Endodermal cell (in vitro differentiated cells): Measurements from ENCODE around the gene ZNF124. TPM values are rescaled to one million over a fixed set of nuclear protein-coding genes. Genes with fewer than 3 reads are reported as not detected.

Experiments used
- DNase-seq: peaks from one replicate; pipeline ENCODE4 v3.0.0-alpha.2; 2017
- H3K27ac ChIP-seq: 2 replicates; pipeline ENCODE4 v1.5.1; 2013; ENCODE audit warnings: mild to moderate bottlenecking, low read depth, low read length, moderate library complexity
- H3K27me3 ChIP-seq: 2 replicates; pipeline ENCODE4 v1.6.1; 2013; ENCODE audit warnings: mild to moderate bottlenecking, low read length, moderate library complexity; ENCODE audit not compliant: insufficient read depth, control insufficient read depth, poor library complexity, severe bottlenecking
- H3K36me3 ChIP-seq: 2 replicates; pipeline ENCODE4 v1.7.0; 2013; ENCODE audit warnings: mild to moderate bottlenecking, low read length, moderate library complexity; ENCODE audit not compliant: control insufficient read depth, insufficient read depth
- H3K4me1 ChIP-seq: one replicate; pipeline ENCODE4 v1.7.0; 2013; ENCODE audit warnings: low read length; ENCODE audit not compliant: control insufficient read depth, insufficient read depth
- H3K4me3 ChIP-seq: 2 replicates; pipeline ENCODE4 v1.5.1; 2013; ENCODE audit warnings: mild to moderate bottlenecking, low read length, moderate library complexity
- H3K9ac ChIP-seq: 2 replicates; pipeline ENCODE4 v1.6.1; 2013; ENCODE audit warnings: mild to moderate bottlenecking, low read length, moderate library complexity; ENCODE audit not compliant: poor library complexity, severe bottlenecking; ENCODE audit errors: extremely low read depth
- H3K9me3 ChIP-seq: 2 replicates; pipeline ENCODE4 v1.6.1; 2013; ENCODE audit warnings: mild to moderate bottlenecking, low read length, moderate library complexity; ENCODE audit not compliant: control insufficient read depth
- H3K27ac Mint-ChIP-seq: 2 replicates; pipeline ENCODE4 v1.8.0; 2020; ENCODE audit warnings: mixed read lengths
- H3K27me3 Mint-ChIP-seq: 2 replicates; pipeline ENCODE4 v1.8.0; 2021; ENCODE audit warnings: mild to moderate bottlenecking, mixed read lengths; ENCODE audit not compliant: insufficient read depth
- H3K36me3 Mint-ChIP-seq: 2 replicates; pipeline ENCODE4 v1.8.0; 2020; ENCODE audit warnings: low read depth, mixed read lengths
- H3K4me1 Mint-ChIP-seq: 2 replicates; pipeline ENCODE4 v1.8.0; 2020; ENCODE audit warnings: mixed read lengths
- H3K4me3 Mint-ChIP-seq: 2 replicates; pipeline ENCODE4 v1.8.0; 2020; ENCODE audit warnings: mild to moderate bottlenecking, moderate library complexity, mixed read lengths
- H3K9me3 Mint-ChIP-seq: 2 replicates; pipeline ENCODE4 v1.8.0; 2020; ENCODE audit warnings: mild to moderate bottlenecking, mixed read lengths
- WGBS, 2 experiments: methylation state at CpG; one replicate each; pipeline versions ENCODE4 v1.1.5 to v1.1.7; 2013; ENCODE audit warnings: missing lambda C conversion rate in 2 of 2, mixed read lengths in 1 of 2; ENCODE audit not compliant: insufficient coverage in 1 of 2, insufficient read length in 1 of 2; 5-methylcytosine and 5-hydroxymethylcytosine counted together
- total RNA-seq, 2 donors: library from RNA; stranded (reverse); fragmentation: NEBNext Ultra II Directional in 1 of 2; extraction: Animal tissue kit (Norgen Biotek cat#: 25700) in 1 of 2; gene quantifications; 2 replicates in 1 of 2; 3 replicates in 1 of 2; pipeline ENCODE4 v1.2.1, GENCODE V29; 2021
- TF ChIP-seq, protein P1 (sequence below): fragments of 200-600 bp; sonication (generic); conservative IDR thresholded peaks from 2 replicates; pipeline ENCODE4 v1.5.0; 2021; ENCODE audit warnings: antibody characterized with exemption, mild to moderate bottlenecking

Gene ZNF124
- total RNA-seq, 2 donors from 2014 or later: 93.3 to 101 TPM

DNA sequence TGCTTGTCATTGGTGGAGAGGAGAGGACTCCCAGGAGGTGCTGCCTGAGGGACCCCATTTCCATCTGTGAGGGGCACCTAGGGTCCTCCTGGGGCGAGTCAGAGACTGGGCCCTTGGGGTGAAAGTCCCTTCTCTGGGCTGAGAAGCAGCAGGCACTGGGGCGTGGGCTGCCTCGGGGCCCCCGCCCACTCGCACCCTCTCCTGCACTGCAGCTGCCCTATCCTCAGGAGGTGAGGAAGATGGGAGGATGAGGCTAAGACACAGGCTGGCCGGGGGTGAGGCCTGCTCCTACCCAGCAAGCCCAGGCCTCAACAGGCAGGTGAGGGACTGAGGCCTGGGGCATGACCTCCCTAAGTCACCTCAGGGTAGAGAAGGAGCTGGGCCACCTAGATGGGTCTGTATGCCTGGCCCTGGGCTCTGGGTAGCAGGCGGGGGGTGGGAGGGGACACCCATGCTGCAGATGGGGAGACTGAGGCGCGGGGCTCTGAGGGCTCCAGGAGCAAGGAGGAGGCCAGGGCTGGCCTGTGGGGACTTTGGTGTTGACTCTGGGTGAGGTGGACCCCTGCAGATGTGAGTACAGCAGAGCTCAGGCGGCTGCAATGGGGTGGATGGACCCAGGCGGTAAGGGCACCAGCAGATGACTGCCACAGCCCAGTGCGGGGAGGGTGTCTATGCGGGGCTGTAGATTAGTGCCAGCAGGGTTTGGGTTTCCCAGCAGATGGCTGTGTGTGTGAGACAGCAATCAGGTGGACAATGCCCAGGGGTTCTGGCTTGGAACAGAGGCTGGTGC is 57.3 kb downstream of the ZNF124 start:
- peaks cover 17% of the 10 kb centered on the region for H3K27me3 ChIP-seq
- no peak for DNase-seq
- WGBS, 2 experiments: 84 to 91% methylated on average over 10 to 13 of the region's 13 CpGs
- no peaks in the 10 kb centered on the region for H3K36me3 Mint-ChIP-seq
- H3K4me3 ChIP-seq: no peak overlapping the region
- H3K36me3 ChIP-seq: no peaks in the 10 kb centered on the region
- no peak overlapping the region for H3K27ac Mint-ChIP-seq
- H3K4me3 Mint-ChIP-seq: no peak overlapping the region
- H3K9ac ChIP-seq: no peak overlapping the region
- H3K4me1 Mint-ChIP-seq: peaks cover 6% of the 10 kb centered on the region
- peaks cover 41% of the 10 kb centered on the region for H3K27me3 Mint-ChIP-seq
- TF ChIP-seq, protein P1, sequence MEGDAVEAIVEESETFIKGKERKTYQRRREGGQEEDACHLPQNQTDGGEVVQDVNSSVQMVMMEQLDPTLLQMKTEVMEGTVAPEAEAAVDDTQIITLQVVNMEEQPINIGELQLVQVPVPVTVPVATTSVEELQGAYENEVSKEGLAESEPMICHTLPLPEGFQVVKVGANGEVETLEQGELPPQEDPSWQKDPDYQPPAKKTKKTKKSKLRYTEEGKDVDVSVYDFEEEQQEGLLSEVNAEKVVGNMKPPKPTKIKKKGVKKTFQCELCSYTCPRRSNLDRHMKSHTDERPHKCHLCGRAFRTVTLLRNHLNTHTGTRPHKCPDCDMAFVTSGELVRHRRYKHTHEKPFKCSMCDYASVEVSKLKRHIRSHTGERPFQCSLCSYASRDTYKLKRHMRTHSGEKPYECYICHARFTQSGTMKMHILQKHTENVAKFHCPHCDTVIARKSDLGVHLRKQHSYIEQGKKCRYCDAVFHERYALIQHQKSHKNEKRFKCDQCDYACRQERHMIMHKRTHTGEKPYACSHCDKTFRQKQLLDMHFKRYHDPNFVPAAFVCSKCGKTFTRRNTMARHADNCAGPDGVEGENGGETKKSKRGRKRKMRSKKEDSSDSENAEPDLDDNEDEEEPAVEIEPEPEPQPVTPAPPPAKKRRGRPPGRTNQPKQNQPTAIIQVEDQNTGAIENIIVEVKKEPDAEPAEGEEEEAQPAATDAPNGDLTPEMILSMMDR: no peak
- H3K4me1 ChIP-seq: no peaks in the 10 kb centered on the region
- H3K9me3 ChIP-seq: no peaks in the 10 kb centered on the region
- H3K27ac ChIP-seq: no peak overlapping the region
- peaks cover 2% of the 10 kb centered on the region for H3K9me3 Mint-ChIP-seq

DNA sequence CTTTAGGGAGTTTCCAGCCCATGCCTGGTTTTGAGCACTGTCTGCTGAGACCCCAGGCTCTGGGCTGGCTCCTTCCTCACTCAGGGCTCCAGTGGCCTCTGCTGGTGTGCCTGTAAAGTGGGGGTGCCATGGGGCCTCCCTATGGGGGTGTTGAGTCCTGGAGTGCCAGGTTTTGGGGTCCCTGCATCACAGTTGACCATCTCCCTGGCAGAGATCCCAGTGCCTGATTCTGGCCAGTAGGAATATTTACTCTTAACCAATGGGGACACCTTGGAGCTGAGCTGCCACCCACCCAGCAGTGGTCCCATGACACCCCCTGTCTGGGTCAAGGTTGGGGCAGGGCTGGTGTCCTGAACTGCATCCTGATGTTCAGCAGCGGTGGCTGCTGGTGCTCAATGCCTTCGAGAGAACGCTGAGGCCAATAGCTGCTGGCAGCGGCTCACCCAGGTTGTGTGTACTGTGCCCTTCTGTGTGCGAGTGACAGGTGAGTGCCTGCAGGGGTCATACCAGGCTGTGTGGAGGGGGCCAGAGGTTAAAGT is 58.0 kb downstream of the ZNF124 start:
- H3K9ac ChIP-seq: no peak overlapping the region
- H3K4me3 Mint-ChIP-seq: no peak overlapping the region
- H3K27ac Mint-ChIP-seq: no peak overlapping the region
- TF ChIP-seq, protein P1: no peak
- no peaks in the 10 kb centered on the region for H3K9me3 ChIP-seq
- H3K9me3 Mint-ChIP-seq: peaks cover 2% of the 10 kb centered on the region
- peaks cover 17% of the 10 kb centered on the region for H3K27me3 ChIP-seq
- H3K36me3 Mint-ChIP-seq: no peaks in the 10 kb centered on the region
- no peaks in the 10 kb centered on the region for H3K36me3 ChIP-seq
- H3K27ac ChIP-seq: no peak overlapping the region
- H3K4me3 ChIP-seq: no peak overlapping the region
- H3K4me1 ChIP-seq: no peaks in the 10 kb centered on the region
- H3K4me1 Mint-ChIP-seq: peaks cover 6% of the 10 kb centered on the region
- 89 to 93% methylated on average over 4 to 5 of the region's 5 CpGs for WGBS, 2 experiments
- peaks cover 48% of the 10 kb centered on the region for H3K27me3 Mint-ChIP-seq
- no peak for DNase-seq

DNA sequence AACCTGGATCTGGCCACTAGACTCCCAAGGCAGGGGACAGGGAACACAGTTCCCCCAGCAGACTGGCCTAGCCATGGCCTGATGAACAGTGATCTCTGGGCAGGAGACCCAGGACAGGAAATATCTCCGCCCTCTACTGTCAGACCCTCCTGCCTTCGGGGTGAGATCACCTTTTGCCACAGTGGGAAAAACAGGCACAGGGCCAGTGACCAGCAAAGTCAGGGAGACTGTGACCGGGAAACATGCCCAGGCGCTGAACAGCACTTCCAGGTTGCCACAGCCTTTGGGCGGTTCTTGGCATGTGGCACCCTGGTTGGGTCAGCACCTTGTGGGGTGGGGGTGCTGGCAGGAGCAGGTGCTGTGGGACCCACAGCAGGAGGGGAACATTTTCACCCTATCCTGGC is 58.7 kb downstream of the ZNF124 start:
- Mint-ChIP-seq H3K27ac (no peak overlapping the region), H3K36me3 (no peaks in the 10 kb centered on the region)
- DNase-seq: peak; percentile 61

More for the DNA sequence above, 58.7 kb downstream of the ZNF124 start:
- H3K27me3 ChIP-seq: peaks cover 17% of the 10 kb centered on the region
- TF ChIP-seq, protein P1: no peak
- Mint-ChIP-seq H3K9me3 (peaks cover 2% of the 10 kb centered on the region), H3K4me1 (peaks cover 6% of the 10 kb centered on the region), H3K27me3 (peaks cover 50% of the 10 kb centered on the region), H3K4me3 (peak overlapping the region; percentile 60)
- H3K4me3 ChIP-seq: no peak overlapping the region
- no peak overlapping the region for H3K9ac ChIP-seq
- no peaks in the 10 kb centered on the region for H3K4me1 ChIP-seq
- no peak overlapping the region for H3K27ac ChIP-seq
- WGBS, 2 experiments: 86 to 93% methylated on average over 3 to 5 of the region's 5 CpGs
- H3K9me3 ChIP-seq: no peaks in the 10 kb centered on the region
- H3K36me3 ChIP-seq: no peaks in the 10 kb centered on the region
